HepG2 (cell line): ENCODE results near the gene AHRR.

Experiments used
- ATF7 ChIP-seq, 2 experiments: fragments of 450-650 bp in 1 of 2; sonication (generic) in 1 of 2; formaldehyde crosslinking in 1 of 2; IDR thresholded peaks; 2 replicates each; pipeline versions ENCODE4 v1.4.0 to v1.6.1; 2016 to 2020; ENCODE audit warnings: antibody characterized with exemption in 1 of 2, mild to moderate bottlenecking in 1 of 2, missing genetic modification reagents in 1 of 2
- BORCS8-MEF2B ChIP-seq: sonication (generic); formaldehyde crosslinking; IDR thresholded peaks from 2 replicates; pipeline ENCODE4 v1.8.0; 2022; ENCODE audit warnings: mild to moderate bottlenecking, missing genetic modification reagents
- CTCF ChIP-seq: sonication (generic); formaldehyde crosslinking; IDR thresholded peaks from 2 replicates; pipeline ENCODE4 v1.5.0; 2020; ENCODE audit warnings: mild to moderate bottlenecking, missing genetic modification reagents, moderate library complexity
- GABPB1 ChIP-seq: IDR thresholded peaks from 2 replicates; pipeline ENCODE4 v1.6.1; 2016; ENCODE audit warnings: mild to moderate bottlenecking, missing genetic modification reagents, moderate library complexity, missing compliant biosample characterization
- NCOR1 ChIP-seq: fragments of 200-600 bp; sonication (generic); IDR thresholded peaks from 2 replicates; pipeline ENCODE4 v1.7.0; 2017; ENCODE audit warnings: antibody characterized with exemption, low read length, borderline replicate concordance
- NPAS2 ChIP-seq: sonication (generic); formaldehyde crosslinking; IDR thresholded peaks from 2 replicates; pipeline ENCODE4 v1.8.0; 2022; ENCODE audit warnings: mild to moderate bottlenecking, missing genetic modification reagents, borderline replicate concordance
- SMC3 ChIP-seq: IDR thresholded peaks from 2 replicates; pipeline ENCODE4 v1.6.1; 2011; ENCODE audit warnings: low read length, improper control_type of control experiment
- ZSCAN29 ChIP-seq: sonication (generic); formaldehyde crosslinking; conservative IDR thresholded peaks from 2 replicates; pipeline ENCODE4 v1.4.0; 2020; ENCODE audit warnings: mild to moderate bottlenecking, missing genetic modification reagents
- TF ChIP-seq, protein P1 (sequence below), 2 experiments: fragments of 450-650 bp in 1 of 2; sonication (generic) in 1 of 2; formaldehyde crosslinking; IDR thresholded peaks; 2 replicates each; pipeline versions ENCODE4 v1.5.0 to v1.8.0; 2020 to 2022; ENCODE audit warnings: mild to moderate bottlenecking in 1 of 2, missing genetic modification reagents in 1 of 2

GRCh38 chr5:469752-470483 is 148.4 kb downstream of the AHRR start:
- no peak for TF ChIP-seq SMC3
- no peak for TF ChIP-seq NCOR1
- no peak for TF ChIP-seq ATF7 (IDR thresholded peaks at IDR 0.05)
- TF ChIP-seq ATF7 (CRISPR knock-in tag; IDR thresholded peaks at IDR 0.05) = no peak
- no peak for TF ChIP-seq NPAS2
- TF ChIP-seq CTCF = no peak
- no peak for TF ChIP-seq GABPB1 (CRISPR knock-in tag)
- TF ChIP-seq ZSCAN29 (CRISPR knock-in tag) = no peak
- TF ChIP-seq, protein P1, sequence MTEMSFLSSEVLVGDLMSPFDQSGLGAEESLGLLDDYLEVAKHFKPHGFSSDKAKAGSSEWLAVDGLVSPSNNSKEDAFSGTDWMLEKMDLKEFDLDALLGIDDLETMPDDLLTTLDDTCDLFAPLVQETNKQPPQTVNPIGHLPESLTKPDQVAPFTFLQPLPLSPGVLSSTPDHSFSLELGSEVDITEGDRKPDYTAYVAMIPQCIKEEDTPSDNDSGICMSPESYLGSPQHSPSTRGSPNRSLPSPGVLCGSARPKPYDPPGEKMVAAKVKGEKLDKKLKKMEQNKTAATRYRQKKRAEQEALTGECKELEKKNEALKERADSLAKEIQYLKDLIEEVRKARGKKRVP (CRISPR knock-in tag; IDR thresholded peaks at IDR 0.05) = no peak
- no peak for TF ChIP-seq BORCS8-MEF2B (CRISPR knock-in tag)
